GM12878 (cell line): ENCODE measurements around the gene SMARCC1. TPM values are rescaled to one million over a fixed set of nuclear protein-coding genes. Genes with fewer than 3 reads are reported as not detected.

Experiments used
- EZH2 ChIP-seq: IDR thresholded peaks from 2 replicates; pipeline ENCODE4 v1.6.1; 2012; ENCODE audit warnings: low read depth, mild to moderate bottlenecking, control low read depth, inconsistent platforms, low read length, borderline replicate concordance; ENCODE audit not compliant: control insufficient read depth
- NFIC ChIP-seq: IDR thresholded peaks from 2 replicates; pipeline ENCODE4 v1.6.1; 2012; ENCODE audit warnings: low read depth, mild to moderate bottlenecking, inconsistent platforms, low read length, moderate library complexity
- RUNX3 ChIP-seq: IDR thresholded peaks from 2 replicates; pipeline ENCODE4 v1.6.1; 2012; ENCODE audit warnings: low read length, inconsistent platforms
- SREBF2 ChIP-seq: IDR thresholded peaks from 2 replicates; pipeline ENCODE4 v1.6.1; 2012; ENCODE audit warnings: mild to moderate bottlenecking, low read length
- polyA plus RNA-seq, 11 experiments: library from polyadenylated mRNA; depleted of rRNA in 4 of 11; unstranded in 6 of 11; stranded (reverse) in 5 of 11; fragments of >200 nt; fragmentation: Nextera tagmentation in 4 of 11; fragmentation: Illumina TruSeq in 1 of 11; extraction: Ambion mirVana in 4 of 11; extraction: Trizol in 1 of 11; gene quantifications; 1 replicate in 1 of 11; 2 replicates in 10 of 11; pipeline versions ENCODE4 v1.2.1 to v1.2.3, GENCODE V29; 2011 to 2016; ENCODE audit warnings: inconsistent platforms in 2 of 11, missing spikeins in 2 of 11, low read depth in 1 of 11
- total RNA-seq, 4 experiments: library from RNA; depleted of rRNA in 3 of 4; stranded (reverse); fragments of >200 nt in 3 of 4; fragmentation: Illumina TruSeq in 1 of 4; extraction: Trizol in 1 of 4; gene quantifications; 2 replicates each; pipeline versions ENCODE4 v1.2.1 to v1.2.3, GENCODE V29; 2013 to 2021
- TF ChIP-seq, protein P1 (sequence below): fragments of 450-650 bp; formaldehyde crosslinking; IDR thresholded peaks from 2 replicates; pipeline ENCODE4 v1.4.0; 2020; ENCODE audit warnings: mild to moderate bottlenecking, moderate library complexity
- TF ChIP-seq, protein P2 (sequence below): fragments of 450-650 bp; IDR thresholded peaks from 2 replicates; pipeline ENCODE4 v1.6.1; 2017; ENCODE audit warnings: low read depth, mild to moderate bottlenecking, moderate library complexity
- TF ChIP-seq, protein P3 (sequence below): IDR thresholded peaks from 2 replicates; pipeline ENCODE4 v1.6.1; 2012; ENCODE audit warnings: low read length, inconsistent platforms
- TF ChIP-seq, protein P4 (sequence below): IDR thresholded peaks from 2 replicates; pipeline ENCODE4 v1.6.1; 2012; ENCODE audit warnings: low read depth, low read length, improper control_type of control experiment

The SMARCC1 gene
- total and polyA plus RNA-seq, 10 of the 15 experiments (the other 5 are each of a cell fraction or from before 2014, with no cell fraction given) = 26.6 to 147 (median 57.1) TPM

DNA sequence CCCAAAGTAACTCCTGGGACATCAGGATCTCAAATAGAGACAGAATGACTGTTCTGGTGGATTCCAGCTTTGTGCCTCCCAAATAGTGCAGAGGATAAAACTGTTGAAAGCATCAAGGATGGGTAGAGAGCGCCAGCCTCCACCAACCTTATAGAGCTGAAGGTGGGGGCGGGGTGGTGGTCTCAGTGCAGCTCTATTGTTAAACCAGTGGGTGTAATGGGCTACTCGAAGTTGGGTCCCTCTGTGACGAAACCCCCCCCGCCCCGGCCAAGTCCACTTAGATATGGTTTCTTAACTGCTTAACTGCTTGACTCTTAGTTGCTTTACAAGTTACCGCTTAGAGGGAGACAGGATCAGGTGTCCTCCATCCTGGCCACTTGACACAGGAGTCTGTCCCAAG is 43.9 kb upstream of the SMARCC1 start (continued):
- TF ChIP-seq, protein P1, sequence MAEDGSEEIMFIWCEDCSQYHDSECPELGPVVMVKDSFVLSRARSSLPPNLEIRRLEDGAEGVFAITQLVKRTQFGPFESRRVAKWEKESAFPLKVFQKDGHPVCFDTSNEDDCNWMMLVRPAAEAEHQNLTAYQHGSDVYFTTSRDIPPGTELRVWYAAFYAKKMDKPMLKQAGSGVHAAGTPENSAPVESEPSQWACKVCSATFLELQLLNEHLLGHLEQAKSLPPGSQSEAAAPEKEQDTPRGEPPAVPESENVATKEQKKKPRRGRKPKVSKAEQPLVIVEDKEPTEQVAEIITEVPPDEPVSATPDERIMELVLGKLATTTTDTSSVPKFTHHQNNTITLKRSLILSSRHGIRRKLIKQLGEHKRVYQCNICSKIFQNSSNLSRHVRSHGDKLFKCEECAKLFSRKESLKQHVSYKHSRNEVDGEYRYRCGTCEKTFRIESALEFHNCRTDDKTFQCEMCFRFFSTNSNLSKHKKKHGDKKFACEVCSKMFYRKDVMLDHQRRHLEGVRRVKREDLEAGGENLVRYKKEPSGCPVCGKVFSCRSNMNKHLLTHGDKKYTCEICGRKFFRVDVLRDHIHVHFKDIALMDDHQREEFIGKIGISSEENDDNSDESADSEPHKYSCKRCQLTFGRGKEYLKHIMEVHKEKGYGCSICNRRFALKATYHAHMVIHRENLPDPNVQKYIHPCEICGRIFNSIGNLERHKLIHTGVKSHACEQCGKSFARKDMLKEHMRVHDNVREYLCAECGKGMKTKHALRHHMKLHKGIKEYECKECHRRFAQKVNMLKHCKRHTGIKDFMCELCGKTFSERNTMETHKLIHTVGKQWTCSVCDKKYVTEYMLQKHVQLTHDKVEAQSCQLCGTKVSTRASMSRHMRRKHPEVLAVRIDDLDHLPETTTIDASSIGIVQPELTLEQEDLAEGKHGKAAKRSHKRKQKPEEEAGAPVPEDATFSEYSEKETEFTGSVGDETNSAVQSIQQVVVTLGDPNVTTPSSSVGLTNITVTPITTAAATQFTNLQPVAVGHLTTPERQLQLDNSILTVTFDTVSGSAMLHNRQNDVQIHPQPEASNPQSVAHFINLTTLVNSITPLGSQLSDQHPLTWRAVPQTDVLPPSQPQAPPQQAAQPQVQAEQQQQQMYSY (CRISPR knock-in tag) = no peak
- TF ChIP-seq RUNX3 (no peak), EZH2 (no peak), NFIC (no peak), SREBF2 (no peak)
- TF ChIP-seq, protein P2, sequence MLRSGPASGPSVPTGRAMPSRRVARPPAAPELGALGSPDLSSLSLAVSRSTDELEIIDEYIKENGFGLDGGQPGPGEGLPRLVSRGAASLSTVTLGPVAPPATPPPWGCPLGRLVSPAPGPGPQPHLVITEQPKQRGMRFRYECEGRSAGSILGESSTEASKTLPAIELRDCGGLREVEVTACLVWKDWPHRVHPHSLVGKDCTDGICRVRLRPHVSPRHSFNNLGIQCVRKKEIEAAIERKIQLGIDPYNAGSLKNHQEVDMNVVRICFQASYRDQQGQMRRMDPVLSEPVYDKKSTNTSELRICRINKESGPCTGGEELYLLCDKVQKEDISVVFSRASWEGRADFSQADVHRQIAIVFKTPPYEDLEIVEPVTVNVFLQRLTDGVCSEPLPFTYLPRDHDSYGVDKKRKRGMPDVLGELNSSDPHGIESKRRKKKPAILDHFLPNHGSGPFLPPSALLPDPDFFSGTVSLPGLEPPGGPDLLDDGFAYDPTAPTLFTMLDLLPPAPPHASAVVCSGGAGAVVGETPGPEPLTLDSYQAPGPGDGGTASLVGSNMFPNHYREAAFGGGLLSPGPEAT = no peak
- TF ChIP-seq, protein P3, sequence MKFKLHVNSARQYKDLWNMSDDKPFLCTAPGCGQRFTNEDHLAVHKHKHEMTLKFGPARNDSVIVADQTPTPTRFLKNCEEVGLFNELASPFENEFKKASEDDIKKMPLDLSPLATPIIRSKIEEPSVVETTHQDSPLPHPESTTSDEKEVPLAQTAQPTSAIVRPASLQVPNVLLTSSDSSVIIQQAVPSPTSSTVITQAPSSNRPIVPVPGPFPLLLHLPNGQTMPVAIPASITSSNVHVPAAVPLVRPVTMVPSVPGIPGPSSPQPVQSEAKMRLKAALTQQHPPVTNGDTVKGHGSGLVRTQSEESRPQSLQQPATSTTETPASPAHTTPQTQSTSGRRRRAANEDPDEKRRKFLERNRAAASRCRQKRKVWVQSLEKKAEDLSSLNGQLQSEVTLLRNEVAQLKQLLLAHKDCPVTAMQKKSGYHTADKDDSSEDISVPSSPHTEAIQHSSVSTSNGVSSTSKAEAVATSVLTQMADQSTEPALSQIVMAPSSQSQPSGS = no peak
- TF ChIP-seq, protein P4, sequence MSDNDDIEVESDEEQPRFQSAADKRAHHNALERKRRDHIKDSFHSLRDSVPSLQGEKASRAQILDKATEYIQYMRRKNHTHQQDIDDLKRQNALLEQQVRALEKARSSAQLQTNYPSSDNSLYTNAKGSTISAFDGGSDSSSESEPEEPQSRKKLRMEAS = no peak
